GM19043 (cell line): ENCODE data around the gene KIRREL2.

Experiments
- ATAC-seq: cut with Tn5 transposase; IDR thresholded peaks from one replicate; pipeline ENCODE4 v1.9.1; 2021; ENCODE audit warnings: low read depth; ENCODE audit not compliant: unreplicated experiment

Gene KIRREL2

DNA sequence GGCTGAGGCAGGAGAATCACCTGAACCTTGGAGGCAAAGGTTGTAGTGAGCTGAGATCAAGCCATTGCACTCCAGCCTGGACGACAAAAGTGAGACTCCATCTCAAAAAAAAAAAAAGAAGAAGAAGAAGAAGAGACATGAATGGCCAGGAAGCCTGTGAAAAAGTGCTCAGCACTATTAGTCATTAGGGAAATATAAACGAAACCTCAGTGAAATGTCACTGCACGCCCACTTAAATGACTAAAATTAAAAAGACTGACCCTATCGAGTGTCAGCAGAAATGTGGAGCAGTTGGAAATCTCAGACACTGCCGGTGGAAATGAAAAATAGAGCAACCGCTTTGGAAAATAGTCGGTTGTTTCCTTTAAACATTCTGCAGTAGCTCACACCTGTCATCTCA is 56.9 kb downstream of the KIRREL2 start:
- ATAC-seq = no peak

GRCh38 chr19:35915443-35915842 is 58.7 kb downstream of the KIRREL2 start:
- ATAC-seq = no peak
